HepG2 (cell line): ENCODE results near the gene CXCL9.

ENCODE experiments used
- CTCF ChIP-seq: sonication (generic); formaldehyde crosslinking; IDR thresholded peaks from 2 replicates; pipeline ENCODE4 v1.5.0; 2020; ENCODE audit warnings: mild to moderate bottlenecking, missing genetic modification reagents, moderate library complexity
- JUNB ChIP-seq: sonication (generic); formaldehyde crosslinking; IDR thresholded peaks from 2 replicates; pipeline ENCODE4 v1.8.0; 2022; ENCODE audit warnings: missing genetic modification reagents, mild to moderate bottlenecking, borderline replicate concordance
- MAZ ChIP-seq, 2 experiments: sonication (generic) in 1 of 2; formaldehyde crosslinking in 1 of 2; IDR thresholded peaks; 2 replicates each; pipeline versions ENCODE4 v1.5.0 to v1.6.1; 2012 to 2020; ENCODE audit warnings: low read depth in 2 of 2, mild to moderate bottlenecking in 2 of 2, borderline replicate concordance in 1 of 2, improper control_type of control experiment in 1 of 2, low read length in 1 of 2, missing genetic modification reagents in 1 of 2, moderate library complexity in 1 of 2
- POLR2AphosphoS5 ChIP-seq: IDR thresholded peaks from 2 replicates; pipeline ENCODE4 v1.6.1; 2012; ENCODE audit warnings: low read depth, low read length
- RFXANK ChIP-seq: IDR thresholded peaks from 2 replicates; pipeline ENCODE4 v1.6.1; 2016
- TFE3 ChIP-seq: IDR thresholded peaks from 2 replicates; pipeline ENCODE4 v1.6.1; 2016
- ZBTB2 ChIP-seq: sonication (generic); formaldehyde crosslinking; IDR thresholded peaks from 2 replicates; pipeline ENCODE4 v1.8.0; 2022; ENCODE audit warnings: low read depth, missing genetic modification reagents
- ZFP41 ChIP-seq: sonication (generic); formaldehyde crosslinking; IDR thresholded peaks from 2 replicates; pipeline ENCODE4 v1.4.0; 2020; ENCODE audit warnings: mild to moderate bottlenecking, missing genetic modification reagents, borderline replicate concordance
- ZNF543 ChIP-seq: sonication (generic); formaldehyde crosslinking; IDR thresholded peaks from 2 replicates; pipeline ENCODE4 v1.4.0; 2020; ENCODE audit warnings: mild to moderate bottlenecking, missing genetic modification reagents
- ZNF709 ChIP-seq: sonication (generic); formaldehyde crosslinking; IDR thresholded peaks from 2 replicates; pipeline ENCODE4 v1.5.0; 2020; ENCODE audit warnings: mild to moderate bottlenecking, missing genetic modification reagents

GRCh38 chr4:75976177-75976576 is 31.1 kb downstream of the CXCL9 start:
- TF ChIP-seq CTCF (CRISPR knock-in tag) (no peak), MAZ (IDR thresholded peaks at IDR 0.05; ENCODE audit: borderline replicate concordance, low read depth, low read length) (no peak), MAZ (CRISPR knock-in tag; IDR thresholded peaks at IDR 0.05; ENCODE audit: low read depth) (no peak), ZNF709 (no peak), ZFP41 (CRISPR knock-in tag) (no peak), POLR2AphosphoS5 (no peak), ZBTB2 (no peak), ZNF543 (CRISPR knock-in tag) (no peak), TFE3 (no peak), RFXANK (CRISPR knock-in tag) (no peak), JUNB (no peak)
